HuH-7 (cell line): ENCODE measurements around the gene ANKRD24.
"Not testable (repeated sequence)": the region's sequence is repeated elsewhere in the genome, so short reads cannot be mapped to it uniquely, and the experiment has no call there.

Experiments
- DNase-seq: peaks from one replicate; pipeline ENCODE4 v3.0.0; 2011; ENCODE audit warnings: low spot score

The ANKRD24 gene

GRCh38 chr19:4197625-4198466 is 15.4 kb downstream of the ANKRD24 start:
- DNase-seq = no peak

GRCh38 chr19:4198467-4199126 is 16.1 kb downstream of the ANKRD24 start:
- DNase-seq = no peak

GRCh38 chr19:4199699-4200293 is 17.3 kb downstream of the ANKRD24 start:
- peak; percentile 75 for DNase-seq

- no peak for DNase-seq
Observed at GRCh38 chr19:4200940-4201542, 18.6 kb downstream of the ANKRD24 start.

- no peak for DNase-seq
Observed at GRCh38 chr19:4201798-4202197, 19.3 kb downstream of the ANKRD24 start.

GRCh38 chr19:4206818-4207484 is 24.5 kb downstream of the ANKRD24 start:
- no peak for DNase-seq

- DNase-seq = peak; percentile 70
Observed at GRCh38 chr19:4208385-4209094, 26.1 kb downstream of the ANKRD24 start.

- DNase-seq = no peak
Observed at GRCh38 chr19:4210166-4210731, 27.8 kb downstream of the ANKRD24 start.

- no peak for DNase-seq
Observed at GRCh38 chr19:4213116-4213515, 30.6 kb downstream of the ANKRD24 start.

- no peak for DNase-seq
Observed at GRCh38 chr19:4215807-4216206, 33.3 kb downstream of the ANKRD24 start.

GRCh38 chr19:4216846-4217245 is 34.4 kb downstream of the ANKRD24 start:
- DNase-seq = no peak

GRCh38 chr19:4217429-4218264 is 35.2 kb downstream of the ANKRD24 start:
- no peak for DNase-seq

GRCh38 chr19:4218523-4218922 is 36.0 kb downstream of the ANKRD24 start:
- DNase-seq = not testable (repeated sequence)

GRCh38 chr19:4220188-4220587 is 37.7 kb downstream of the ANKRD24 start:
- no peak for DNase-seq

- no peak for DNase-seq
Observed at GRCh38 chr19:4224470-4224869, 42.0 kb downstream of the ANKRD24 start.

- no peak for DNase-seq
Observed at GRCh38 chr19:4225885-4226284, 43.4 kb downstream of the ANKRD24 start.

GRCh38 chr19:4227771-4228170 is 45.3 kb downstream of the ANKRD24 start:
- no peak for DNase-seq

- DNase-seq = no peak
Observed at GRCh38 chr19:4228765-4229178, 46.3 kb downstream of the ANKRD24 start.

GRCh38 chr19:4229179-4229931 is 46.9 kb downstream of the ANKRD24 start, which contains the start of gene EBI3:
Gene EBI3, plus strand, starts transcription at chr19:4229523. Its CDS starts 28 bp downstream, at chr19:4229551.
- no peak for DNase-seq
